Activated CD8-positive, alpha-beta T cell treated with anti-CD3 and anti-CD28 coated beads, Interleukin-2, amount 10 ng/mL, durations not matched to agents 7 days and 5 days (primary cell): ENCODE data around the gene AGTPBP1. TPM values are rescaled to one million over a fixed set of nuclear protein-coding genes. Genes with fewer than 3 reads are reported as not detected.

Source experiments
- ATAC-seq: fragments of 150-1000 bp; cut with Tn5 transposase; one replicate; pipeline ENCODE4 v1.10.0; 2021; ENCODE audit warnings: moderate library complexity
- CTCF ChIA-PET: fragments of 350-600 bp; sonication (Branson Sonifier 250); formaldehyde crosslinking; loops from one replicate; lab custom pipeline; 2021; ENCODE audit warnings: antibody characterized with exemption; lab: Charles Lee
- POLR2A ChIA-PET: fragments of 350-600 bp; sonication (Branson Sonifier 250); formaldehyde crosslinking; loops from one replicate; lab custom pipeline; 2021; ENCODE audit warnings: antibody characterized with exemption; lab: Charles Lee
- DNase-seq: peaks from one replicate; pipeline ENCODE4 v3.0.0-alpha.2; 2020
- H3K27ac Mint-ChIP-seq: one replicate; pipeline ENCODE4 v1.8.0; 2021; ENCODE audit warnings: mild to moderate bottlenecking, mixed read lengths
- H3K27me3 Mint-ChIP-seq: one replicate; pipeline ENCODE4 v1.8.0; 2021; ENCODE audit warnings: low read depth, mixed read lengths
- H3K36me3 Mint-ChIP-seq: one replicate; pipeline ENCODE4 v1.8.0; 2021; ENCODE audit warnings: low read depth, mixed read lengths
- H3K4me1 Mint-ChIP-seq: one replicate; pipeline ENCODE4 v1.8.0; 2021; ENCODE audit warnings: low read depth, mixed read lengths
- H3K4me3 Mint-ChIP-seq: one replicate; pipeline ENCODE4 v1.8.0; 2021; ENCODE audit warnings: mild to moderate bottlenecking, mixed read lengths
- H3K9me3 Mint-ChIP-seq: one replicate; pipeline ENCODE4 v1.8.0; 2022; ENCODE audit warnings: mixed read lengths; ENCODE audit not compliant: insufficient read depth
- total RNA-seq, 2 experiments: library from RNA; stranded (reverse); gene quantifications; one replicate each; pipeline ENCODE4 v1.2.3, GENCODE V29; 2021

Gene AGTPBP1
- total RNA-seq, 2 experiments from 2014 or later: 32.6 to 35.7 TPM

DNA sequence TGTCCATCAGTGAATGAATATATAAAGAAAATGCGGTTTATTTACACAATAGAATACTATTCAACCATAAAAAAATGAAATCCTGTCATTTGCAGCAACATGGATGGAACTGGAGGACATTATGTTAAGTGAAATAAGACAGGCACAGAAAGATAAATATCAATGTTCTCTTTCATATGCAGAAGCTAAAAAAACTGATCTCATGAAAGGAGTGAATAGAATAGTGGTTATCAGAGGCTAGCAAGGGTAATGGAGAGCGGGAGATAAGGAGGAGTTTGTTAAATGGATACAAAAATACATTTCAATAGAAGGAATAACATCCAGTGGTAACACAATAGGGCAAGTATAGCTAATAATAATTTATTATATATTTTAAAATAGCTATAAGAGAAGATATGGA is 65.0 kb downstream of the AGTPBP1 start:
- H3K4me3 Mint-ChIP-seq: no peak overlapping the region
- H3K27ac Mint-ChIP-seq: no peak overlapping the region
- H3K4me1 Mint-ChIP-seq: no peaks in the 10 kb centered on the region
- no peaks in the 10 kb centered on the region for H3K9me3 Mint-ChIP-seq
- no peaks in the 10 kb centered on the region for H3K27me3 Mint-ChIP-seq
- ChIA-PET CTCF (interaction anchor here (0.8 kb wide), 1 partner anchor 21 kb away, joined by 3 read pairs; no protein-coding TSS in a partner anchor), POLR2A (no interaction called here)
- H3K36me3 Mint-ChIP-seq: peaks cover 16% of the 10 kb centered on the region
- ATAC-seq (no peak), DNase-seq (no peak)

DNA sequence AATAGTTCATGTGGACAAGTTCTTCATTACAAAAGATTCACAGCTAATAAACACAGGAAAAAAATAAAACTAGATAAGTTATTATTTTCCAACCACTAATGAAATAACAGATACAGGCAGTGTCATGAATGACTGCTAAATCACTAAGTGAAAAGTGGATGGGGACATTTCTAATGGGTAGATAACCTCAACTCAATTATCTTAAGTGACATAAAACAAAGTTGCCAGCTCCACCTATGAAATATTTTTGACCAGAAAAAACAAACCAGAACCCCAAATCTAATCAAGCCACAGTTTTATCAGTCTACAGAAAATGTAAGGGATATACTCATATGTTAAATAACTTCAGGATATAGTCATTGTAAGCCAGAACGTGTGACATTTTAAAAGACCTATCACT is 74.4 kb downstream of the AGTPBP1 start:
- H3K27ac Mint-ChIP-seq: no peak overlapping the region
- ATAC-seq (no peak), DNase-seq (no peak)
- no peak overlapping the region for H3K4me3 Mint-ChIP-seq
- POLR2A ChIA-PET: no interaction called here
- CTCF ChIA-PET: no interaction called here
- no peaks in the 10 kb centered on the region for H3K9me3 Mint-ChIP-seq
- no peaks in the 10 kb centered on the region for H3K4me1 Mint-ChIP-seq
- H3K36me3 Mint-ChIP-seq: peaks cover 18% of the 10 kb centered on the region
- H3K27me3 Mint-ChIP-seq: no peaks in the 10 kb centered on the region

DNA sequence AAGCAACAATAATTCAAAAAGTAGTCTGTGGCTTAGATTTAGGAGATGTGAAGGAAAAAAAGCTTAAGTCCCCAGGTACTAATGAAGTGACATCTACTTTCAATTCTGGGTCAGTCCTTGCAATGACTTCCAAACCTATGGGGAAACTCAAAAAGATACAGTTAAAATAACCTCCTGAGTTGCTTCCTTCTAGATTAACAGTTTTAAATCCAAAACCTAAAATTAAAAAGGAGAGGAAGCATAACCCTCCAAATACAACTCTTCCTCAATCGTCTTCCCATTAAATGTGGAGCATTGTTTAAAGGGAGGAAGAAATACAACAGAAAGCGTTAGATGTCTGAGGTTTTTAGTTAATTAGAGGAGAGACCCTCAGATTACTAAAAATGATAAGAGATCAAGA is 75.7 kb downstream of the AGTPBP1 start:
- no peaks in the 10 kb centered on the region for H3K4me1 Mint-ChIP-seq
- no peak for DNase-seq
- no peaks in the 10 kb centered on the region for H3K9me3 Mint-ChIP-seq
- no peaks in the 10 kb centered on the region for H3K27me3 Mint-ChIP-seq
- H3K27ac Mint-ChIP-seq: no peak overlapping the region
- H3K4me3 Mint-ChIP-seq: no peak overlapping the region
- ATAC-seq: no peak
- ChIA-PET CTCF (no interaction called here), POLR2A (no interaction called here)
- H3K36me3 Mint-ChIP-seq: peaks cover 14% of the 10 kb centered on the region

DNA sequence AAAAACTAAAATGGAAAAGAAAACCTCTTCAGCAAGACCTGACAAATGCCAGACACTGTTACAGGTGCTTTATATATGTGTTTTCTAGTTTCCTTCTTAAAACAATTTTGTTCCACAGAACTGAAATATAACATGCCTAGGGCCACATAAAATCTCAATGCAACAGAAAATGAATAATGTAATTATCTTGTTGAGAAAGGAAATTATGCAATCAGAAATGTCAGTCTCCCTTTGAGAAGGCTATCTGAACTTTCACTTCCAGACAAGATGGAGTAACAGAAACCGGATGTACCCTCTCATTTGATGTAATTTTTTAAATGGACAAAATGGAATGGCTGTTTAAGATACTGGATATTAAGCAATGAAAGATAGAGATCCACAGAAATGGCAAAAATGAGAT is 79.2 kb downstream of the AGTPBP1 start:
- POLR2A ChIA-PET: no interaction called here
- CTCF ChIA-PET: no interaction called here
- H3K4me1 Mint-ChIP-seq: no peaks in the 10 kb centered on the region
- DNase-seq (no peak), ATAC-seq (no peak)
- H3K27me3 Mint-ChIP-seq: no peaks in the 10 kb centered on the region
- H3K9me3 Mint-ChIP-seq: no peaks in the 10 kb centered on the region
- H3K27ac Mint-ChIP-seq: no peak overlapping the region
- H3K36me3 Mint-ChIP-seq: peaks cover 14% of the 10 kb centered on the region
- no peak overlapping the region for H3K4me3 Mint-ChIP-seq

DNA sequence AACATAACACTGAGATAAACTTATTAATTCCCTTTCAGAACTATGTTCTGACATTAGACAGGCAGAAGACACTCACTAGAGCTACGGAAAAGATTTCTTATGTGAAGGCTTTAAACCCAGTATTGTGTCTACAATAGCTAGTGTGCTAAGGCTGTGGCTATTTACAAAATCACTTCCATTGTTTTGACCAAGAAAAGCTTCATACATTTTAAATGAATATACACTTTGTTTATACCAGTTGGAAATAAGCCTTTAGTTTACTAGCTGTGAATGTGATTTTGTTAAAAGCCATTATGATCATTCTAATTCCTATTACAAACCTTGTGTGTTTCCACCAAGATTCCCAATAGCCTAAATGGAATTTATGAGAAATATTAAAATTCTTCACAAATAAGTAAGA is 83.0 kb downstream of the AGTPBP1 start:
- H3K27ac Mint-ChIP-seq: no peak overlapping the region
- H3K36me3 Mint-ChIP-seq: peaks cover 3% of the 10 kb centered on the region
- no peak overlapping the region for H3K4me3 Mint-ChIP-seq
- no peaks in the 10 kb centered on the region for H3K9me3 Mint-ChIP-seq
- CTCF ChIA-PET: no interaction called here
- no peaks in the 10 kb centered on the region for H3K4me1 Mint-ChIP-seq
- DNase-seq (no peak), ATAC-seq (no peak)
- POLR2A ChIA-PET: no interaction called here
- no peaks in the 10 kb centered on the region for H3K27me3 Mint-ChIP-seq

DNA sequence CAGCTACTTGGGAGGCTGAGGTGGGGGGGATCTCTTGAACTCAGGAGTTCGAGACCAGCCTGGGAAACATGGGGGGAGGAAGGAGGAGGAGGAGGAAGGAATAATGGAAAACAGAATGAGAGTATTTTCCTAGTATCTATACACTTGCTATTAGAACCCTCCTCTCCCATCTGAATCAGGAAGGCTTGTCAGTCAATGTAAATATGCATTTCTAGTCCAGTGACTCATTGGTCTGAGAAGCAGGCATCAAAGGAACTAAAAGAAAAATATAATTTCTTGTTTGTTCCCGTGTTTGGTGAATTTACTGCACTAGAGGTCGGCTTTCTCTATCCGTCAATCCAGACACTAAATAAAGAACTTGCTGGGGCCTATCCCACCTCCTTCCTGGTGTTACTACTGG is 88.6 kb downstream of the AGTPBP1 start:
- H3K36me3 Mint-ChIP-seq: peaks cover 16% of the 10 kb centered on the region
- H3K9me3 Mint-ChIP-seq: no peaks in the 10 kb centered on the region
- no peaks in the 10 kb centered on the region for H3K4me1 Mint-ChIP-seq
- no peaks in the 10 kb centered on the region for H3K27me3 Mint-ChIP-seq
- H3K27ac Mint-ChIP-seq: no peak overlapping the region
- POLR2A ChIA-PET: interaction anchor here (0.7 kb wide), 1 partner anchor 29 kb away, joined by 3 read pairs; no protein-coding TSS in a partner anchor
- DNase-seq (no peak), ATAC-seq (no peak)
- no peak overlapping the region for H3K4me3 Mint-ChIP-seq
- CTCF ChIA-PET: interaction anchor here (1.0 kb wide), 1 partner anchor 9 kb away, joined by 3 read pairs; no protein-coding TSS in a partner anchor

DNA sequence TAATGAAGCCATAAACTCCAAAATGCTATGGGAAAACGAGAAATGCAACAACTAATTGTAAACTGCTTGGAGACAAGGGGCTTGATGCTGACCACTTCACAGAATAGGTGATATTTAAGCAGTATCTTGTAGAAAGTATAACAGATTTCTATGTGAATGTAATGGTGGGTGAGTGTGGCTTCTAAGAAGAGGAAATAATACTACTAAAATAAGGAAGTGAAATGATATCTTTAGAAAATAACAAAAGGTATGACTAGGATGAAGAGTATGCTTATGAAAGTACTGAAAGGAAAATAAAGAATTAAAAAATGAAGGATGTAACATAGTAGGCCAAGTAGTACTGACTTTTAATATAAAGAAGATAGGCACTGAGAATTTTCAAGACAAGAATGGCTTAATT is 94.2 kb downstream of the AGTPBP1 start:
- Mint-ChIP-seq H3K36me3 (peaks cover 11% of the 10 kb centered on the region), H3K4me1 (peaks cover 2% of the 10 kb centered on the region), H3K27ac (no peak overlapping the region), H3K27me3 (no peaks in the 10 kb centered on the region), H3K9me3 (no peaks in the 10 kb centered on the region), H3K4me3 (no peak overlapping the region)
- ChIA-PET POLR2A (no interaction called here), CTCF (no interaction called here)
- no peak for DNase-seq
- no peak for ATAC-seq

DNA sequence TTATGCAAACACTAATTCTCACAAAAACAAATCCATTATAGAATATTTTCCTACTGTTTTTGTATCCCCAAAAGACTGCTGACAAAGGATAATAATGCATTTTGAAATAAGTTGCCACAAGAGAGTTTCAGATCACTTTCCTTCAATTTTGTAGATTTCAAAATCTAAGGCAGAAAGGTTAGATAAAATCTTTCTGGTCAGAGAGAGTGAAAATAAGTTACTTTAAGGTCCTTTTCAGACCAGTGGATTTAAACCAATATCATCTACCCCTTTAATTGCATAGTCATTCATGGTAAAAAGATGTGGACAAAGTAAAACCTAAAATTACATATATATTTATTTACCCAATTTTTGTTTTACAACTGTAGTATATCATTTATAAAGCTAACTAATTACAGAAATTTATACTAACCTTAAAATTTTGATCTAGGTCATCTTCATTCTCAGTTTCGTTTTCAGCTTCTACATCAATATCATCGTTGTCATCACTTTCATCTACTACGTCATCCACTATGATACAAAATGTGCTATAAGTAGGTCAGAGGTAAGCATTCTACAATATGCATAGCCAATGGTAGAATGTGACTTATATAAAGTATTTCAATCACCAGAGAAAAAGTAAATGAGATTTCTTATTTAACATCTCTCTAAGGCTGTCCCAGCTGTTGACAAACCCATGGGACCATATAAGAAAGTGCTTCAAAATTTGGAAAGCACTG is 95.7 kb downstream of the AGTPBP1 start:
- Mint-ChIP-seq H3K27me3 (no peaks in the 10 kb centered on the region), H3K4me3 (no peak overlapping the region), H3K27ac (no peak overlapping the region), H3K36me3 (peaks cover 14% of the 10 kb centered on the region), H3K9me3 (no peaks in the 10 kb centered on the region), H3K4me1 (peaks cover 2% of the 10 kb centered on the region)
- DNase-seq (no peak), ATAC-seq (no peak)
- CTCF ChIA-PET: no interaction called here
- POLR2A ChIA-PET: no interaction called here

DNA sequence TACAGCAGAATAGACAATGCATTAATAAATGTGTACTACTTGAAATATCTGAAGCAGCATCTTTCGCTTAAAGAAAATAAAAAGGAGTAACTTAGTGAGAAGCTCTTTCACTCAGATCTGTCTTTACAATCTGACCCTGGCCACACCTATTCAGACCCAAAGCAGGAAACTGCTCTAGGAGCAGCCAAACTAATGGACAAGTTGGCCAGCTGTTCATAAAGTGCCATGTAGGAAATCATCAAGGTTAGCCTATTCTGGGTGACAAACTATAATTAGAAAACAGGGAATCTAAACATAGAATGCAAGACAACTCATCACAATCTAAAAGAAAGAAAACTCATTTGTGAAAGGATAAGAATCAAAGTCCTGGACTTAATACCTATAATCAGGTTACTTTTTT is 101.3 kb downstream of the AGTPBP1 start:
- H3K4me3 Mint-ChIP-seq: no peak overlapping the region
- H3K36me3 Mint-ChIP-seq: peaks cover 5% of the 10 kb centered on the region
- H3K27ac Mint-ChIP-seq: no peak overlapping the region
- ATAC-seq (no peak), DNase-seq (no peak)
- no peaks in the 10 kb centered on the region for H3K4me1 Mint-ChIP-seq
- ChIA-PET CTCF (interaction anchor here (0.6 kb wide), 1 partner anchor 224 kb away, joined by 3 read pairs; no protein-coding TSS in a partner anchor), POLR2A (no interaction called here)
- H3K27me3 Mint-ChIP-seq: no peaks in the 10 kb centered on the region
- no peaks in the 10 kb centered on the region for H3K9me3 Mint-ChIP-seq

DNA sequence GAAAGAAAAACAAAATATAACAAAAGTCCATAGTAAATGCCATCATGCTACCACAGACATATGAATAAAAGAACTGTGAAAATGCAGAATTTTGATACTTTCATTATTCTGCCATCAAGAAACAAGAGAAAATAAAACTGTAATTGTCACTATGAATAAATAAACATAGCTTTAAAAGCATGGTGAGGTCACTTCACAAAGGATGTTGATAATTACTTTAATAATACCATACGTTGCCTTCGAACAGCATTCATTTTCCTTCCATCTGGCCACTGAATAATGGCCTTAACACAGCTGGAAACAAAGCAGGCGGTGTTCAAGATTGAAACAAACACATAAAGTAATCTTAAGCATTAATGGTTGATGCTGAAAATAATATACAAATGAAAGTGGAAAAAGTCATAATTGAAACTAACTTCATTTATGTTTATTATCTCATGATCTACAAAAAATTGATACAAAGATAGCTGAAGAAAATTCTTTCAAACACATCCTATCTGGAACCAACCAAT is 102.0 kb downstream of the AGTPBP1 start:
- peaks cover 5% of the 10 kb centered on the region for H3K36me3 Mint-ChIP-seq
- no peaks in the 10 kb centered on the region for H3K9me3 Mint-ChIP-seq
- DNase-seq: no peak
- no peak for ATAC-seq
- H3K27me3 Mint-ChIP-seq: no peaks in the 10 kb centered on the region
- ChIA-PET POLR2A (no interaction called here), CTCF (no interaction called here)
- no peak overlapping the region for H3K4me3 Mint-ChIP-seq
- no peaks in the 10 kb centered on the region for H3K4me1 Mint-ChIP-seq
- no peak overlapping the region for H3K27ac Mint-ChIP-seq

DNA sequence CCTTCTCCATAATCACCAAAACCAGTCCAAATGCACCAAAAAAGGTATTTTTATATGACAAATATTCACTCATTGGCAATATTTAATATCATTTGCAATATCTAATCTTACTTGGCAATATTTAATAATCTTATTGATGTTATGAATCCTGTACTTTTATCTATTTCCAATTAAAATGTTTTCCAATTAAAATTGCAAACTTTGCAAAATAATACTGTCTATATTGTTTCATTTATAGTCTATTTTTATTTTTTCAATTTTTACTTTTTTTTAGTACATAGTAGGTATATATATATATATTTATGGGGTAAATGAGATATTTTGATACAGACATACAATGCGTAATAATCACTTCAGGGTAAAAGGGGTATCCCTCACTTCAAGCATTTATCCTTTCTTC is 109.9 kb downstream of the AGTPBP1 start:
- no peak for DNase-seq
- no peak overlapping the region for H3K4me3 Mint-ChIP-seq
- H3K36me3 Mint-ChIP-seq: peaks cover 16% of the 10 kb centered on the region
- no peak for ATAC-seq
- H3K9me3 Mint-ChIP-seq: no peaks in the 10 kb centered on the region
- POLR2A ChIA-PET: no interaction called here
- H3K27me3 Mint-ChIP-seq: no peaks in the 10 kb centered on the region
- CTCF ChIA-PET: no interaction called here
- H3K27ac Mint-ChIP-seq: no peak overlapping the region
- H3K4me1 Mint-ChIP-seq: no peaks in the 10 kb centered on the region

DNA sequence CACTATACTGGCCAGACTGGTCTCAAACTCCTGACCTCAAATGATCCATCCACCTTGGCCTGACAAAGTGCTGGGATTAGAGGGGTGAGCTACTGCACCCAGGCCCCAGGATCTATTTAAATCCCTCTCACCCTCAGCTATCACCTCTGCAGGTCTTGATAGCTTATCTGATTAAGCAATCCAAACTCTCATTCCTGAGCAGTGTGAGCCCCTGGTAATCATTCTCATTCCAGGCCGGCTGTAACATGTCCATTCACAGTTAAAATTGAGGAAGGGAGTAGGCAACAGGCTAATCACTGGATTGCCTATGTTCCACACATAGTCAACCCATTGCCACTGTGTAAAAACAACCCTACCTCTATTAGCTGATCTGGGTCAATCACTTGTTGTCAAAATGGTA is 111.1 kb downstream of the AGTPBP1 start:
- H3K27ac Mint-ChIP-seq: no peak overlapping the region
- no peak overlapping the region for H3K4me3 Mint-ChIP-seq
- no peaks in the 10 kb centered on the region for H3K9me3 Mint-ChIP-seq
- ATAC-seq (no peak), DNase-seq (no peak)
- CTCF ChIA-PET: no interaction called here
- no peaks in the 10 kb centered on the region for H3K4me1 Mint-ChIP-seq
- peaks cover 16% of the 10 kb centered on the region for H3K36me3 Mint-ChIP-seq
- POLR2A ChIA-PET: no interaction called here
- H3K27me3 Mint-ChIP-seq: no peaks in the 10 kb centered on the region
